BLaER1 treated with 17β-estradiol and CSF1 and Interleukin-3, amounts not matched to agents 10 nM and 100 nM (cell line): ENCODE data around the gene TUBA1A.
A peak's percentile ranks its signal among the peaks of the same experiment; 100 is the strongest.

Experiments used
- H3K27ac ChIP-seq, 11 experiments: shearing (Covaris generic); formaldehyde crosslinking; 2 replicates each; pipeline ENCODE4 v1.8.1; 2022
- H3K27me3 ChIP-seq, 11 experiments: shearing (Covaris generic); formaldehyde crosslinking; 2 replicates each; pipeline ENCODE4 v1.8.1; 2022
- H3K36me3 ChIP-seq, 11 experiments: shearing (Covaris generic); formaldehyde crosslinking; 2 replicates each; pipeline ENCODE4 v1.8.1; 2022
- H3K4me1 ChIP-seq, 10 experiments: shearing (Covaris generic); formaldehyde crosslinking; 2 replicates each; pipeline ENCODE4 v1.8.1; 2022
- H3K4me2 ChIP-seq, 11 experiments: shearing (Covaris generic); formaldehyde crosslinking; 2 replicates each; pipeline ENCODE4 v1.8.1; 2022
- H3K4me3 ChIP-seq, 10 experiments: shearing (Covaris generic); formaldehyde crosslinking; 2 replicates each; pipeline ENCODE4 v1.8.1; 2022
- H3K9ac ChIP-seq, 11 experiments: shearing (Covaris generic); formaldehyde crosslinking; 2 replicates each; pipeline ENCODE4 v1.8.1; 2022
- H3K9me3 ChIP-seq, 11 experiments: shearing (Covaris generic); formaldehyde crosslinking; replicated peaks in 1 of 11; 2 replicates each; pipeline ENCODE4 v1.8.1; 2022
- H4K20me1 ChIP-seq, 11 experiments: shearing (Covaris generic); formaldehyde crosslinking; 2 replicates each; pipeline ENCODE4 v1.8.1; 2022
- Cebpa-rat ChIP-seq, 11 experiments: shearing (Covaris generic); IDR thresholded peaks; 2 replicates each; pipeline ENCODE4 v1.8.1; 2022

The TUBA1A gene

GRCh38 chr12:49188916-49189367 is at the start of gene TUBA1A:
Gene TUBA1A, minus strand, starts transcription at chr12:49189080. Its CDS starts 101 bp downstream, at chr12:49188979.
- peak within 1 kb of the TSS; percentile 85 to 99 (median 93) for H3K27ac ChIP-seq
- H3K4me2 ChIP-seq: peak within 1 kb of the TSS; percentile 77 to 97 (median 87)
- TF ChIP-seq Cebpa-rat (IDR thresholded peaks at IDR 0.05): peak in 3 of 11 experiments; percentile 27 to 54 (median 33); a peak in 2 of 22 replicates
- H3K4me1 ChIP-seq: peaks cover 24 to 37% (median 27%) of the 10 kb centered on the region in 10 experiments
- peak within 1 kb of the TSS; percentile 76 to 99 (median 92) for H3K4me3 ChIP-seq
- H4K20me1 ChIP-seq: peaks cover 13 to 37% (median 25%) of the 10 kb centered on the region in 11 experiments; a peak in 19 of 22 replicates
- peaks cover 27 to 35% (median 30%) of the 10 kb centered on the region in 11 experiments for H3K36me3 ChIP-seq
- no peaks in the 10 kb centered on the region for H3K27me3 ChIP-seq
- peak within 1 kb of the TSS; percentile 86 to 100 (median 94) for H3K9ac ChIP-seq
- no peaks in the 10 kb centered on the region for H3K9me3 ChIP-seq

DNA sequence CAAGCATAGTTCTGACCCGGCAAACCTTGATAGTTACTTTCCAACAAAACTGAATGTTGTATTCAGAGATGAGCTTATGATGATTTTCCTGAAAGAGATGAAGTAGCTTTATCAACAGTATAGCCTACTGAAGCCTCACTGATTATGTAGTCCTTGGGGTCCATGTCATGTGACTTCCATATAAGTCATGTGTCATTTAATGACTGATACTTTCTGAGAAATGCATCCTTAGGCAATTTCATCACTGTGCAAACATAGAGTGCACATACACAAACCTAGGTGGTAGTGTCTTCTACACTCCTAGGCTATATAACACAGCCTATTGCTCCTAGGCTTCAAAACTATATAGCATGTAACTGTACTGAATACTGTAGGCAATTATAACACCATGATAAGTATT is 47.5 kb upstream of the TUBA1A start:
- H3K4me1 ChIP-seq: peaks cover 24 to 46% (median 39%) of the 10 kb centered on the region in 10 experiments
- TF ChIP-seq Cebpa-rat (IDR thresholded peaks at IDR 0.05): no peak
- no peaks in the 10 kb centered on the region for H3K36me3 ChIP-seq
- no peaks in the 10 kb centered on the region for H4K20me1 ChIP-seq
- no peaks in the 10 kb centered on the region for H3K27me3 ChIP-seq
- H3K4me2 ChIP-seq: peak overlapping the region in 3 of 11 experiments; percentile 4 to 42 (median 7); a peak in 2 of 22 replicates
- H3K9me3 ChIP-seq: no peaks in the 10 kb centered on the region
- H3K9ac ChIP-seq: no peak overlapping the region
- no peak overlapping the region for H3K4me3 ChIP-seq
- no peak overlapping the region for H3K27ac ChIP-seq

GRCh38 chr12:49233842-49234526 is 45.1 kb upstream of the TUBA1A start:
- Histone ChIP-seq H3K4me3 (peak overlapping the region; percentile 48 to 72 (median 62)), H3K27ac (peak overlapping the region; percentile 82 to 99 (median 92)), H3K4me1 (peaks cover 22 to 66% (median 35%) of the 10 kb centered on the region in 10 experiments), H3K27me3 (no peaks in the 10 kb centered on the region), H3K36me3 (no peaks in the 10 kb centered on the region), H3K9ac (peak overlapping the region; percentile 78 to 95 (median 85)), H3K9me3 (no peaks in the 10 kb centered on the region), H3K4me2 (peak overlapping the region; percentile 76 to 99 (median 96)), H4K20me1 (no peaks in the 10 kb centered on the region)
- peak; percentile 57 to 91 (median 78); a peak in 18 of 22 replicates for TF ChIP-seq Cebpa-rat (IDR thresholded peaks at IDR 0.05)

DNA sequence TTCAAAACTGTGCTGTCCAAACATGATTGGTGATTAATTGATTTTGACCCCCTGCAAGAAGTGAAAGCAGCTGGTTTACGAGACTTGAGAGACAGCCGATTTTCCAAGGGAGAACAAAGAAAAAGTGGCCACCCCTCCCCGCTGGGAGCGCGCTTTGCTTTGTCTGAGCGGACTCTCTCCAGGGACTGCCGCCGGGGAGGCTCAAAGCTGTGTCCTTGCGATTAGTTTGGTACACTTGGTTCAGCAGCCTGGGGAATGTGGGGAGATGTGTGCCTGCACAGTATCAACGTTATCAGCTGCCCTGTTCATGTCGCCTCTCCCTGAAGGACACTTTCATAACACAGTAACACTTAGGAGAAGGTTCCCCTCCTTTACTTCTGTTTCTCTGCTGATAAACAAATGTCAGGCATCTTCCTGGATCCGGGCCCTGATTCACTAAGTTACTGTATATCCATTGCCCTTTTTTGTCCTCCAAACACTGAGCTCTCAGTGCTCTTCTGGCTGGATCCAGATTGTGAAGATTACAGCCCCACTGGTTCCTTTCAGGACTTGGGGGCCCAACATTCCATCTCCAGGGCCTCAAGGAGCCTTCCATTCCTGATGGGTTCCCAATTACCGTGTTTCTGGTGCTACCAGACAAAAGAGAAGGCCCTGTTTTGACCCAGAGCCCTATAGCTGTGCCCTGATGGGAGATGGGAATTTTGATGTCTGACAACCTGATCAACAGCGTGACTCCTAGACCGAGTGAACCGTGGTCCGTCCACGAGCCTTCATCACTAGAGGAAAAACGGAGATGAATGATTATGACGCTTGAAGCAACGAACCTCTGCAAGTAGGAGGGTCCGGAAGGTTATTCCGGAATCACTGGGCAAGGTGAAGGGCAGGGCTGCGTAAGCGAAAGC is 44.3 kb upstream of the TUBA1A start:
- Histone ChIP-seq H3K27me3 (no peaks in the 10 kb centered on the region), H3K4me2 (peak overlapping the region; percentile 76 to 99 (median 96)), H3K4me1 (peaks cover 22 to 66% (median 35%) of the 10 kb centered on the region in 10 experiments), H3K9me3 (no peaks in the 10 kb centered on the region), H3K4me3 (peak overlapping the region; percentile 48 to 72 (median 62)), H3K36me3 (no peaks in the 10 kb centered on the region), H3K27ac (peak overlapping the region; percentile 82 to 99 (median 92)), H4K20me1 (no peaks in the 10 kb centered on the region), H3K9ac (peak overlapping the region; percentile 78 to 95 (median 85))
- TF ChIP-seq Cebpa-rat (IDR thresholded peaks at IDR 0.05): no peak

- Histone ChIP-seq H3K4me2 (peak overlapping the region; percentile 76 to 99 (median 96)), H3K4me3 (peak overlapping the region in 2 of 10 experiments; percentile 60 to 72; a peak in 4 of 20 replicates), H3K9me3 (no peaks in the 10 kb centered on the region), H3K27ac (peak overlapping the region in 10 of 11 experiments; percentile 82 to 99 (median 94); a peak in 19 of 22 replicates), H3K9ac (peak overlapping the region; percentile 78 to 95 (median 85); a peak in 20 of 22 replicates), H3K36me3 (no peaks in the 10 kb centered on the region), H3K27me3 (no peaks in the 10 kb centered on the region), H4K20me1 (no peaks in the 10 kb centered on the region), H3K4me1 (peaks cover 22 to 71% (median 35%) of the 10 kb centered on the region in 10 experiments)
- no peak for TF ChIP-seq Cebpa-rat (IDR thresholded peaks at IDR 0.05)
These were observed 43.2 kb upstream of the TUBA1A start for GRCh38 chr12:49231878-49232655.

DNA sequence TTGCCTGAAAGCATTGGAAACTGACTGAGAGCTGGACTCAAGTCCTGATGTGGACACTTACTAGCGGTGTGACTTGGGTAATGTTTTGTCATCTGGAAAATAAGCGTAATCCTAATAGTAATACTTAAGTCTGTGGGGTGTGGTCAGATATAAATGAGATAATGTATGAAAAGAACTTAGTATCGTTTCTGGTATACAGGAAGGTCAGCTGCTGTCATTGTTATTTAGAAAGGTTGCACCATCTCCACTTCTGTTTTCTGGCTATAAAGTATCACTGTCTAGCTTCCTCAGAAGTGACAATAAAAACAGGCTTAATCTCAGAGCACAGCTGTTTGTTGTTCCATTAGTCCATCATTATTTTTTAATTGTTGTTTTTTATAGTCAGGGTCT is 41.9 kb upstream of the TUBA1A start:
- Histone ChIP-seq H3K4me1 (peaks cover 22 to 69% (median 36%) of the 10 kb centered on the region in 10 experiments), H3K4me2 (peak overlapping the region in 5 of 11 experiments; percentile 89 to 99 (median 96); a peak in 10 of 22 replicates), H3K9ac (peak overlapping the region in 4 of 11 experiments; percentile 30 to 61 (median 57); a peak in 6 of 22 replicates), H3K27ac (peak overlapping the region in 5 of 11 experiments; percentile 62 to 99 (median 97); a peak in 11 of 22 replicates), H4K20me1 (no peaks in the 10 kb centered on the region), H3K27me3 (no peaks in the 10 kb centered on the region), H3K4me3 (no peak overlapping the region), H3K36me3 (no peaks in the 10 kb centered on the region), H3K9me3 (no peaks in the 10 kb centered on the region)
- 0 out of 22 replicates have a peak, but pooled peaks of 1 of the 11 experiments have one; percentile 9 for TF ChIP-seq Cebpa-rat (IDR thresholded peaks at IDR 0.05)

DNA sequence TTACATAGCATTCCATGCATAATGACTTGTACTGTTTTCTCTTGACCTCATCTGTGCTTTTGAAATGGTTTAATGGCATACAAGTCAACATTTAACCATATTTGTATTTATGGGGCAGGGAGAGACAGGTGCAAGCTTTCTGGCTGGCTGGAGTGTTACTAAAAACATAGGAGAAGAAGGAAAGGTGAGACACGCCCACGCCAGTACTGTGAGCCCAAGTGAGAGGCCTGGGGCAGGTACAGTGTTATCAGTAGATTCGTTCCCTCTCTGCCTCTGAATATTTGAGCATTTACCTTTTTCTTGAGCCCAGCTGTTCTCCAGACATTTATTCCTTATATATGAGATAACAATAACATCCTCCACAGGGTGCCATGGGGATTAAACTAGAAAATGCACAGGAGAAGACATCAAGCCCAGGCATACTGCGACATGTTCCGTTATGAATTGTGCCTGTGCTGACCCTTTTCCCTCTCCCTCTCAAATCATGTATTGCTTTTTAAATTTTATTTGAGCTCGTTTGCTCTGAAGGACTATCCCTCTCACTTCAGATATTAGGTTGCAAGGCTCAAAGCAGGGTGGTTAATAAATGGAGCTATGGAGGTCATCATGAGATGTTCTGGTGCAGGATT is 41.4 kb upstream of the TUBA1A start:
- H3K36me3 ChIP-seq: no peaks in the 10 kb centered on the region
- TF ChIP-seq Cebpa-rat (IDR thresholded peaks at IDR 0.05): no peak
- H3K4me2 ChIP-seq: peak overlapping the region in 5 of 11 experiments; percentile 89 to 99 (median 96); a peak in 10 of 22 replicates
- H3K4me3 ChIP-seq: no peak overlapping the region
- peak overlapping the region in 4 of 11 experiments; percentile 28 to 59 (median 42); a peak in 6 of 22 replicates for H3K9ac ChIP-seq
- no peaks in the 10 kb centered on the region for H4K20me1 ChIP-seq
- no peaks in the 10 kb centered on the region for H3K9me3 ChIP-seq
- H3K27ac ChIP-seq: peak overlapping the region in 5 of 11 experiments; percentile 49 to 99 (median 97); a peak in 10 of 22 replicates
- no peaks in the 10 kb centered on the region for H3K27me3 ChIP-seq
- H3K4me1 ChIP-seq: peaks cover 22 to 69% (median 37%) of the 10 kb centered on the region in 10 experiments

- Histone ChIP-seq H4K20me1 (no peaks in the 10 kb centered on the region), H3K4me3 (no peak overlapping the region), H3K9ac (no peak overlapping the region), H3K27ac (no peak overlapping the region), H3K4me1 (peaks cover 14 to 79% (median 37%) of the 10 kb centered on the region in 10 experiments), H3K9me3 (no peaks in the 10 kb centered on the region), H3K4me2 (no peak overlapping the region), H3K36me3 (no peaks in the 10 kb centered on the region), H3K27me3 (no peaks in the 10 kb centered on the region)
- TF ChIP-seq Cebpa-rat (IDR thresholded peaks at IDR 0.05): no peak
These were observed 39.8 kb upstream of the TUBA1A start for GRCh38 chr12:49228653-49229052.
